HG02840 (cell line): ENCODE data around the gene LUZP2.

Experiments used
- ATAC-seq: cut with Tn5 transposase; IDR thresholded peaks from one replicate; pipeline ENCODE4 v1.9.1; 2021; ENCODE audit warnings: mild to moderate bottlenecking, moderate library complexity, moderate number of reproducible peaks; ENCODE audit not compliant: unreplicated experiment, low FRiP score

LUZP2 gene

GRCh38 chr11:25039165-25039564 is 542.3 kb downstream of the LUZP2 start:
- no peak for ATAC-seq

- ATAC-seq: no peak
These were observed 551.8 kb downstream of the LUZP2 start for GRCh38 chr11:25048632-25049031.

- ATAC-seq: no peak
These were observed 556.0 kb downstream of the LUZP2 start for GRCh38 chr11:25052844-25053243.

GRCh38 chr11:25057861-25058260 is 561.0 kb downstream of the LUZP2 start:
- no peak for ATAC-seq

GRCh38 chr11:25065746-25066145 is 568.9 kb downstream of the LUZP2 start:
- no peak for ATAC-seq

GRCh38 chr11:25066706-25067105 is 569.9 kb downstream of the LUZP2 start:
- ATAC-seq: no peak

GRCh38 chr11:25068451-25068850 is 571.6 kb downstream of the LUZP2 start:
- no peak for ATAC-seq

- ATAC-seq: no peak
These were observed 597.4 kb downstream of the LUZP2 start for GRCh38 chr11:25094085-25094802.

GRCh38 chr11:25119416-25119815 is 622.6 kb downstream of the LUZP2 start:
- no peak for ATAC-seq
